Naive B cell (primary cell): Measurements from ENCODE around the gene SLCO3A1. TPM values are rescaled to one million over a fixed set of nuclear protein-coding genes. Genes with fewer than 3 reads are reported as not detected.

Experiments used
- ATAC-seq, 2 donors: fragments of 150-1000 bp; cut with Tn5 transposase; 2 replicates each; pipeline ENCODE4 v1.10.0; 2021; ENCODE audit warnings: low read depth in 2 of 2, mild to moderate bottlenecking in 2 of 2, moderate library complexity in 2 of 2
- DNase-seq: peaks from one replicate; pipeline ENCODE4 v3.0.0; 2022
- H3K27ac Mint-ChIP-seq, 6 donors: one replicate each; pipeline ENCODE4 v1.8.0; 2020 to 2022; ENCODE audit warnings: mild to moderate bottlenecking in 6 of 6, mixed read lengths in 6 of 6, moderate library complexity in 5 of 6, inconsistent platforms in 2 of 6
- H3K27me3 Mint-ChIP-seq, 3 donors: one replicate each; pipeline ENCODE4 v1.8.0; 2021 to 2022; ENCODE audit warnings: mixed read lengths in 3 of 3, mild to moderate bottlenecking in 1 of 3
- H3K36me3 Mint-ChIP-seq, 2 donors: one replicate each; pipeline ENCODE4 v1.8.0; 2020 to 2022; ENCODE audit warnings: mixed read lengths in 2 of 2, inconsistent platforms in 1 of 2, mild to moderate bottlenecking in 1 of 2
- H3K4me1 Mint-ChIP-seq, 3 donors: one replicate each; pipeline ENCODE4 v1.8.0; 2020 to 2022; ENCODE audit warnings: mixed read lengths in 3 of 3, inconsistent platforms in 1 of 3, mild to moderate bottlenecking in 1 of 3, moderate library complexity in 1 of 3
- H3K4me3 Mint-ChIP-seq, 8 donors: one replicate each; pipeline ENCODE4 v1.8.0; 2020 to 2022; ENCODE audit warnings: mild to moderate bottlenecking in 8 of 8, mixed read lengths in 8 of 8, moderate library complexity in 8 of 8, inconsistent platforms in 2 of 8
- H3K9me3 Mint-ChIP-seq, 7 donors: one replicate each; pipeline ENCODE4 v1.8.0; 2020 to 2022; ENCODE audit warnings: mixed read lengths in 7 of 7, mild to moderate bottlenecking in 5 of 7, inconsistent platforms in 2 of 7, moderate library complexity in 1 of 7
- polyA plus RNA-seq, 6 donors: library from polyadenylated mRNA; unstranded; fragments of 300-500 nt; fragmentation: Illumina TruSeq; gene quantifications; one replicate each; pipeline ENCODE4 v1.2.3, GENCODE V29; 2021; ENCODE audit warnings: low read depth in 6 of 6

Gene SLCO3A1
- polyA plus RNA-seq, 6 donors from 2014 or later: 0.25 to 0.73 (median 0.47) TPM; not detected in 2

DNA sequence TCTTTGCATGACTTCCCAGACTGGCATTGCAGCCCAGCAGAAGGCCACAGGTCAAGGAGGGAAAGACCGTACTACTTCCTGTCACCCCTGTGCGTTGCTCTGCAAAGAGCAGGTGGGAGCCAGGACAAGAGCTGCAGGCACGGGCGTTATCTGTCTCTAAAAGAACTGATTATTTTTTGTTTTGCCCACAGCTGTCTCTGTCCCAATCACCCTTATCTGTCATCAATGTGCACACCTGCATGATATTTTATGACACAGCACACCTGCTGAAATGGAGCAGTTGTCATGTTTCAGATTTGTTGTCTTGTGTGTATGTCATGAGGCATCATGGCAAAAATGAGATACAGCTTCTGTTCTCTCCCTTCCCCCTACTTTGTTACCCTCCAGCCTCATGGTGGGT is 58.8 kb downstream of the SLCO3A1 start:
- ATAC-seq (no peak), DNase-seq (no peak)
- H3K27me3 Mint-ChIP-seq: no peaks in the 10 kb centered on the region
- peaks cover 0 to 4% (median 0%) of the 10 kb centered on the region in 3 donors for H3K4me1 Mint-ChIP-seq
- no peaks in the 10 kb centered on the region for H3K36me3 Mint-ChIP-seq
- H3K4me3 Mint-ChIP-seq: no peak overlapping the region
- peaks cover 0 to 2% (median 0%) of the 10 kb centered on the region in 7 donors for H3K9me3 Mint-ChIP-seq
- no peak overlapping the region for H3K27ac Mint-ChIP-seq

DNA sequence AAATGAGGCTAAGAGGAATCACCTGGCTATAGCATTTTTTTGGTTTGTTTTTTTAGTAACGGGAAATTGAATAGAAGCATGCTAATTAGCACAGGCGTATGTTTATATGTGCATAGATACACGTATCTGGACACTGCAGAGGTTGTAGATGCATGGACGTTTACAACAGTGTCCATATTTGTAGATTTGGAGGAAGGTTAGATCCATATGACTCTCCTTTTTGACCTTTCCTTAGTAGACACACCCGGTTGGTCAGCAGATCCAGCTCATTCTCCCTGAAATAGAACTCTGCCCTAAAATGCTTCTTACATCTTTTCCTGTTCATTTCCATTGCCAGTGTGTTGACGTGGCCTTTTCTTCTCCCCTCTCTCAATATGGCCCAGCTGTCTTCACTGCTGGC is 60.1 kb downstream of the SLCO3A1 start:
- H3K4me3 Mint-ChIP-seq: no peak overlapping the region
- DNase-seq (no peak), ATAC-seq (no peak)
- H3K4me1 Mint-ChIP-seq: peaks cover 0 to 4% (median 0%) of the 10 kb centered on the region in 3 donors
- no peaks in the 10 kb centered on the region for H3K36me3 Mint-ChIP-seq
- no peak overlapping the region for H3K27ac Mint-ChIP-seq
- no peaks in the 10 kb centered on the region for H3K27me3 Mint-ChIP-seq
- peaks cover 0 to 2% (median 0%) of the 10 kb centered on the region in 7 donors for H3K9me3 Mint-ChIP-seq

- Mint-ChIP-seq H3K4me1 (peaks cover 0 to 5% (median under 1%) of the 10 kb centered on the region in 3 donors), H3K4me3 (no peak overlapping the region), H3K27ac (no peak overlapping the region), H3K36me3 (no peaks in the 10 kb centered on the region), H3K27me3 (no peaks in the 10 kb centered on the region), H3K9me3 (peaks cover 0 to 6% (median 0%) of the 10 kb centered on the region in 7 donors)
- no peak for DNase-seq
- ATAC-seq: no peak
These were observed 62.1 kb downstream of the SLCO3A1 start for GRCh38 chr15:91915576-91915975.

DNA sequence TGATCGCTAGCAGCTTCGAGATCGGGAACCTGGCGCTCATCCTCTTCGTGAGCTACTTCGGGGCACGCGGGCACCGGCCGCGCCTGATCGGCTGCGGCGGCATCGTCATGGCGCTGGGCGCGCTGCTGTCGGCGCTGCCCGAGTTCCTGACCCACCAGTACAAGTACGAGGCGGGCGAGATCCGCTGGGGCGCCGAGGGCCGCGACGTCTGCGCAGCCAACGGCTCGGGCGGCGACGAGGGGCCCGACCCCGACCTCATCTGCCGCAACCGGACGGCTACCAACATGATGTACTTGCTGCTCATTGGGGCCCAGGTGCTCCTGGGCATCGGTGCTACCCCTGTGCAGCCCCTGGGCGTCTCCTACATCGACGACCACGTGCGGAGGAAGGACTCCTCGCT is 62.5 kb downstream of the SLCO3A1 start:
- H3K36me3 Mint-ChIP-seq: no peaks in the 10 kb centered on the region
- H3K4me1 Mint-ChIP-seq: peaks cover 2 to 10% (median 3%) of the 10 kb centered on the region in 3 donors
- DNase-seq: no peak
- H3K9me3 Mint-ChIP-seq: peaks cover 0 to 10% (median 0%) of the 10 kb centered on the region in 7 donors
- H3K4me3 Mint-ChIP-seq: no peak overlapping the region
- ATAC-seq: no peak
- no peak overlapping the region for H3K27ac Mint-ChIP-seq
- no peaks in the 10 kb centered on the region for H3K27me3 Mint-ChIP-seq

- H3K4me1 Mint-ChIP-seq: peaks cover 8 to 19% (median 19%) of the 10 kb centered on the region in 3 donors
These were observed 64.3 kb downstream of the SLCO3A1 start for GRCh38 chr15:91917686-91918360.

GRCh38 chr15:91919014-91919534 is 65.6 kb downstream of the SLCO3A1 start:
- Mint-ChIP-seq H3K27me3 (peaks cover 0 to 3% (median 0%) of the 10 kb centered on the region in 3 donors), H3K27ac (peak overlapping the region in 1 of 6 donors; percentile 50), H3K9me3 (peaks cover 0 to 10% (median 0%) of the 10 kb centered on the region in 7 donors), H3K4me3 (no peak overlapping the region), H3K36me3 (no peaks in the 10 kb centered on the region), H3K4me1 (peaks cover 8 to 22% (median 19%) of the 10 kb centered on the region in 3 donors)
- ATAC-seq: no peak
- no peak for DNase-seq

More at GRCh38 chr15:91917686-91918360, 64.3 kb downstream of the SLCO3A1 start:
- Mint-ChIP-seq H3K4me3 (no peak overlapping the region), H3K27ac (peak overlapping the region in 1 of 6 donors; percentile 83), H3K27me3 (no peaks in the 10 kb centered on the region), H3K36me3 (no peaks in the 10 kb centered on the region), H3K9me3 (peaks cover 0 to 10% (median 0%) of the 10 kb centered on the region in 7 donors)
- ATAC-seq: no peak
- DNase-seq: no peak

GRCh38 chr15:91921188-91921842 is 67.8 kb downstream of the SLCO3A1 start:
- DNase-seq (peak; percentile 32), ATAC-seq (peak; percentile 65 to 82)
- Mint-ChIP-seq H3K4me1 (peaks cover 8 to 22% (median 19%) of the 10 kb centered on the region in 3 donors), H3K9me3 (peaks cover 0 to 10% (median 0%) of the 10 kb centered on the region in 7 donors), H3K27me3 (peaks cover 0 to 8% (median 0%) of the 10 kb centered on the region in 3 donors), H3K27ac (peak overlapping the region in 4 of 6 donors; percentile 18 to 92 (median 49)), H3K4me3 (peak overlapping the region in 4 of 8 donors; percentile 0 to 61 (median 28)), H3K36me3 (no peaks in the 10 kb centered on the region)

DNA sequence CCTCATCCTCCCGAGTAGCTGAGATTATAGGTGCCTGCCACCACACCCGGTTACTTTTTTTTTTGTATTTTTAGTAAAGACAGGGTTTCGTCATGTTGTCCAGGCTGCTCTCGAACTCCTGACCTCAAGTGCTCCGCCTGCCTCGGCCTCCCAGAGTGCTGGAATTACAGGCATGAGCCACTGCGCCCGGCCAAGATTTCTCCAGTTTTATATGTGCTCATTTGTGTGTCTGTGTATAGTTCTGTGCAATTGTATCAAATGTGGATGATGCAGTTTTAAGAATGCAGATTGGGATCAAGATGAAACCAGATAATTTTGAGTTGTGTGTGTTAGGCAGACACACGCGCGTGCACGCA is 68.3 kb downstream of the SLCO3A1 start:
- no peak for DNase-seq
- peak overlapping the region in 3 of 6 donors; percentile 36 to 90 (median 69) for H3K27ac Mint-ChIP-seq
- peaks cover 0 to 8% (median 0%) of the 10 kb centered on the region in 3 donors for H3K27me3 Mint-ChIP-seq
- no peaks in the 10 kb centered on the region for H3K36me3 Mint-ChIP-seq
- peak overlapping the region in 2 of 8 donors; percentile 48 to 61 for H3K4me3 Mint-ChIP-seq
- peaks cover 0 to 10% (median 0%) of the 10 kb centered on the region in 7 donors for H3K9me3 Mint-ChIP-seq
- H3K4me1 Mint-ChIP-seq: peaks cover 8 to 22% (median 19%) of the 10 kb centered on the region in 3 donors
- no peak for ATAC-seq

DNA sequence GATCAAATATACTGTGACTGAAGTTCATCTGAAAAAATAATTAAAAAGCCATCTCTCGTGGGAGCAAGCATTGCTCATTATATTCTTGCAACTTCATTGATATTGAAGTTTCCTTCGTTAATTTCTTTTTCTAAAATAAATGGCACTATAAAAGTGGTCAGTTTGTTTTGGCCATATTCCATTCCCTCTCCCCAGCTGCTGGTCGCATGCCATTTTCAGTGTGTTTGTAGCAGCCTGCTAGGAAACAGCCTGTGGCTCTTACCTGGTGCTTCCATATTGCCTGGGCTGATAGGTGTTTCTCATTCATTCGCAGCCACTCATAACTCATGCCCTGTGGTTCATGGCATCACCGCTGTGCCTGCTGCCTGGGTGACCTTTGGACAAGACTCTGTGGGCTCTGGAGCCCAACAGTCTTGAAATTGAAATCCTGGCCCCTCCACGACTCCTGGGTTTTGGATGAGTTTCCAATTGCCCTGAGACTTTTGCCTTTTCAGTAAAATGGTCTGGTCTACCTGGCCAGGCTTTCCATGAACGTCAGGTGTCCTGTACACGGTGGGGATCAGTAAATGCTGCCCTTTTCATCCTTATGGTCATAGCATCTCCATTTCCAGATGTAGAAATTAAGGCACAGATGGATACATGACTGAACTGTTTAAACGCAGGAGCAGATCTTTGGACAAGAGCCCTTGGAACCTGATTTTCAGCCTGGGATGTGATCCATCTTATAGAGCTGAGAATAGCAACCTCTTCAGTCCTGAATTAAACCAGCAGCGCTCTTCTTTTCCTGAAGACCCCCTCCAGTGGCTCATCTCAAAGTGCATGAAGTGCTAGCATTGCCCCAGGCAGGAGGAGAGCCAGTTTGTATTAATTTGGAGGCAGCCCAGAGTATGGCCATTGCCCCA is 69.4 kb downstream of the SLCO3A1 start:
- H3K36me3 Mint-ChIP-seq: no peaks in the 10 kb centered on the region
- DNase-seq (no peak), ATAC-seq (no peak)
- no peak overlapping the region for H3K4me3 Mint-ChIP-seq
- H3K27ac Mint-ChIP-seq: peak overlapping the region in 2 of 6 donors; percentile 6 to 75
- H3K4me1 Mint-ChIP-seq: peaks cover 8 to 22% (median 19%) of the 10 kb centered on the region in 3 donors
- peaks cover 0 to 8% (median 0%) of the 10 kb centered on the region in 3 donors for H3K27me3 Mint-ChIP-seq
- H3K9me3 Mint-ChIP-seq: peaks cover 0 to 10% (median 0%) of the 10 kb centered on the region in 7 donors

DNA sequence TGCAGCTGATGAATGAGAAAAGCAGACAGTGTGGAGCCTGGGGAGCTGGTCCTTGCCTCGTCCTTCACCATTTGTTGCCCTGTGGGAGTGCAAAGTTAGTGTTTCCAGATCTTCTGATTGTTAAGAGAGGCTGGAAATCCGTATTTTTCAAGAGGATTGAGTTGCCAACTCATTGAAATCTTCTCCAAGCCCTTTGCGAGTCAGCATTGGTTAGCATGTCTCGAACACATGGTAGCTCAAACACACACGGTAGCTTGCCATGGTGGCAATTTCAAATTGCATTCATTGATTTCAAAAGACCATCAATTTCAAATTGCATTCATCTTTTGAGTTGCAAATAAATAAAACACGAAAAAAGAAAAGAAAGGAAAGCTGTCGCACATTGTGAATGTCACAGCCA is 70.7 kb downstream of the SLCO3A1 start:
- DNase-seq (no peak), ATAC-seq (no peak)
- H3K4me3 Mint-ChIP-seq: no peak overlapping the region
- peaks cover 0 to 8% (median 0%) of the 10 kb centered on the region in 3 donors for H3K27me3 Mint-ChIP-seq
- H3K36me3 Mint-ChIP-seq: no peaks in the 10 kb centered on the region
- peaks cover 8 to 22% (median 19%) of the 10 kb centered on the region in 3 donors for H3K4me1 Mint-ChIP-seq
- H3K27ac Mint-ChIP-seq: peak overlapping the region in 1 of 6 donors; percentile 61
- peaks cover 0 to 10% (median 0%) of the 10 kb centered on the region in 7 donors for H3K9me3 Mint-ChIP-seq

- Mint-ChIP-seq H3K4me3 (no peak overlapping the region), H3K4me1 (peaks cover 8 to 22% (median 19%) of the 10 kb centered on the region in 3 donors), H3K27me3 (peaks cover 0 to 9% (median 0%) of the 10 kb centered on the region in 3 donors), H3K36me3 (no peaks in the 10 kb centered on the region), H3K9me3 (peaks cover 0 to 10% (median 0%) of the 10 kb centered on the region in 7 donors), H3K27ac (no peak overlapping the region)
- DNase-seq: no peak
- no peak for ATAC-seq
These were observed 71.5 kb downstream of the SLCO3A1 start for GRCh38 chr15:91924837-91925495.

DNA sequence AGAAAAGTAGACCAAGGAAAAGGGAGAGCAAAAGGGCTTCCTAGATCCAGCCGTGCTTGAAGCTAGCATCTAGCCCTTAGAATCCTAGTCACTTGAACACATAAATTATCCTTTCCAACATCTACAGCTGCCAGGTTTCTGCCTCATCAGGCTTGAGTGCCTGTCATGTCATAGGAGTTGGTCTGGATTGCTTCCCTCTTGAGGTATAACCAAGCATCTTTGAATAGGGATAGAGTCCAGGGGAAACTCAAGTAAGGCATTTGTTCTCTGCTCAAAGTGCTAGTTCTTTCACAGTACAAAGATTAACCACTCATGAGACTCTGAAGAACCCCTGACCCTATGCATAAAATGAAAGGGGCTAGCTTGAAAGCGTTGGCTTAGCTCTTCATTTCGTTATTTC is 72.3 kb downstream of the SLCO3A1 start:
- peaks cover 5 to 22% (median 17%) of the 10 kb centered on the region in 3 donors for H3K4me1 Mint-ChIP-seq
- H3K36me3 Mint-ChIP-seq: no peaks in the 10 kb centered on the region
- no peak for DNase-seq
- ATAC-seq: no peak
- no peak overlapping the region for H3K27ac Mint-ChIP-seq
- no peak overlapping the region for H3K4me3 Mint-ChIP-seq
- H3K9me3 Mint-ChIP-seq: peaks cover 0 to 2% (median 0%) of the 10 kb centered on the region in 7 donors
- peaks cover 0 to 12% (median 0%) of the 10 kb centered on the region in 3 donors for H3K27me3 Mint-ChIP-seq
